Measurements from ENCODE around the gene CCNB1IP1. TPM values are rescaled to one million over a fixed set of nuclear protein-coding genes. Genes with fewer than 3 reads are reported as not detected.
"Not testable (repeated sequence)": the region's sequence is repeated elsewhere in the genome, so short reads cannot be mapped to it uniquely, and the experiment has no call there.

The CCNB1IP1 gene
- total and polyA plus RNA-seq, 8 donors = 17.4 to 55.3 (median 30.9) TPM

DNA sequence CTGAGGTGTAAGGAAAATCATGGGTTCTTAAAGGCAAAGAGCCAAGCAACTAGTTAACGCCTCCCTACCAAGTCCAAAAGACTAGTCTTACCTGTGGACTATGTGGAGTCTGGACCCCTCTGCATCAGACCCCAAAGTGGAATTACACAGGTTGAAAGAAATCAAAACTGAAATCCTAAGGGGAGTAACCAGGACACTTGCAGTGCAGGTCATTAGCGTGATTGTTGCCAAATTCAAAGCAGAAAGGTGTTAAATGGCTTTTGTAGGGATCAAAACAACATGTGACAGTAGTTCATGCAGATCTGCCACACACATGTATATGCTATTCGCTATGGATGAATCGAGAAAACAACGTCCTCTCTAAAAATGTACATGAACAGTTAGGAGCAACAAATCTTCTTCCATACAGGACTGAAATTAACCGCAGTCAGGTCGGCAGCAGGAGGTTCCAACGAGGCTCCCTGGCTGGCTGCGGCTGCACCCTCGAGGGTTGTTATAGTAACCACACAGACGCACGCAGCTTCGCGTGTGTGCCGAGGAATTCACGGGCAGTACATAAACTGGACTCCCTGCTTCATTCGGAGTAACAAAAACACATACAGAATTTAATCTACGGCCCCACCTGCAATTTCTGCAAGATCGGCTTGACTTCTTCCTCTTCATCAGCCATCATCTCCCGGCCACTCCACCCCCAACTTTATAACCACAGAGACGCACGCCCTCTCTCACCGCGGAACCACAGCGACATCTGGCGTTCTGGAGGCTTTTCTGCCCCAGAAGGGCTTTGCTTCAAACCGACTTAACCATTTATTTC is 27.6 kb downstream of the CCNB1IP1 start, which contains the start of gene TTC5:
TSS of gene TTC5 (minus strand) at position 687 of the 814 bp plus-strand sequence. CDS start at position 673, 14 bp downstream.
- peak; percentile 60 for FAIRE-seq
- 0 to 1% methylated on average over 27 of the region's 27 CpGs for WGBS, 2 donors
- peak; percentile 98 to 100 (median 100) for ATAC-seq
- peaks cover 0 to 6% (median 0%) of the 10 kb centered on the region in 3 donors for H3K36me3 ChIP-seq
- DNase-seq = peak; percentile 77 to 90 (median 82)
- H3K4me3 ChIP-seq = peak within 1 kb of the TSS; percentile 26 to 86 (median 59)
- H3K4me1 ChIP-seq = peaks cover 7 to 9% (median 9%) of the 10 kb centered on the region in 3 donors
- H3K27ac ChIP-seq = peak within 1 kb of the TSS in 2 of 4 donors; percentile 35 to 56
- intact Hi-C loops (cut with DNase I) = no loop called here
- H3K9me3 ChIP-seq = no peaks in the 10 kb centered on the region
- TF ChIP-seq, protein P1, sequence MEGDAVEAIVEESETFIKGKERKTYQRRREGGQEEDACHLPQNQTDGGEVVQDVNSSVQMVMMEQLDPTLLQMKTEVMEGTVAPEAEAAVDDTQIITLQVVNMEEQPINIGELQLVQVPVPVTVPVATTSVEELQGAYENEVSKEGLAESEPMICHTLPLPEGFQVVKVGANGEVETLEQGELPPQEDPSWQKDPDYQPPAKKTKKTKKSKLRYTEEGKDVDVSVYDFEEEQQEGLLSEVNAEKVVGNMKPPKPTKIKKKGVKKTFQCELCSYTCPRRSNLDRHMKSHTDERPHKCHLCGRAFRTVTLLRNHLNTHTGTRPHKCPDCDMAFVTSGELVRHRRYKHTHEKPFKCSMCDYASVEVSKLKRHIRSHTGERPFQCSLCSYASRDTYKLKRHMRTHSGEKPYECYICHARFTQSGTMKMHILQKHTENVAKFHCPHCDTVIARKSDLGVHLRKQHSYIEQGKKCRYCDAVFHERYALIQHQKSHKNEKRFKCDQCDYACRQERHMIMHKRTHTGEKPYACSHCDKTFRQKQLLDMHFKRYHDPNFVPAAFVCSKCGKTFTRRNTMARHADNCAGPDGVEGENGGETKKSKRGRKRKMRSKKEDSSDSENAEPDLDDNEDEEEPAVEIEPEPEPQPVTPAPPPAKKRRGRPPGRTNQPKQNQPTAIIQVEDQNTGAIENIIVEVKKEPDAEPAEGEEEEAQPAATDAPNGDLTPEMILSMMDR (IDR thresholded peaks at IDR 0.05) = peak; percentile 65 to 83 (median 78)
- H3K27me3 ChIP-seq = no peaks in the 10 kb centered on the region

DNA sequence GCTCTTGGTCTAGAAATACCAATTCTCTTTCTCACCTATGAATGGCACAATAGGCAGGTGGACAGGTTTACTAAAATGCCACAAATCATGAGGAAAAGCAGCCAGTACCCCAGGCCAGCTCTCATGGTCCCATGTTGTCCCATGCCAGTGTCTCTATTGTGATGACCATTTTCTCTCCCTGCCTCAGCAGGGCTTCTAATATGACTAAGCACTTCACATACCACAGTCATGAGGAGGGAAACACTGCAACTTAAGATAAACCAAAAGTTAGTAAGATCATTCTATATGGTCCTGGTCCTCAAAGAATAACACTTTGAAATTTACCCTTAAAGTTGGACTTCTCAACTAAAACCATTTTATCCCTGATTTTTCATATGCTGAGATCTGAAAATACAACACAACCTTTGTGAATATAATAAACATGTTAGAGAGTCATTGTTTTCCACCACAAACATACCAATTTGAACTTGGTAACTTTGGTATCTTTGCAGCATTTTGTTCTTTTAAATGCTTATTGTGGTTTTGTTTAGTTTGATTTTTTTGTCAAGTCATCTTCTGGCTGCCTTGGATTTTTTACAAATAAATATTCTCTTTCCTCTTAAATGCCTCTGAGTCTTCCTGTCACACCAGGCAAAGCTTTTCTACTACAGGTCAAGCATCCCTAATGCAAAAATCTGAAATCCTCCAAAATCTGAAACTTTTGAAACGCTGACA is 30.9 kb downstream of the CCNB1IP1 start:
- Histone ChIP-seq H3K36me3 (peaks cover 0 to 27% (median 17%) of the 10 kb centered on the region in 3 donors), H3K27me3 (no peaks in the 10 kb centered on the region), H3K9me3 (no peaks in the 10 kb centered on the region), H3K27ac (no peak overlapping the region), H3K4me1 (peaks cover 7 to 9% (median 9%) of the 10 kb centered on the region in 3 donors), H3K4me3 (no peak overlapping the region)
- intact Hi-C loops (cut with DNase I) = no loop called here
- FAIRE-seq (no peak), DNase-seq (no peak), ATAC-seq (no peak)
- TF ChIP-seq, protein P1 (IDR thresholded peaks at IDR 0.05) = no peak
- WGBS, 2 donors = 81 to 83% methylated on average over 1 of the region's 1 CpG

DNA sequence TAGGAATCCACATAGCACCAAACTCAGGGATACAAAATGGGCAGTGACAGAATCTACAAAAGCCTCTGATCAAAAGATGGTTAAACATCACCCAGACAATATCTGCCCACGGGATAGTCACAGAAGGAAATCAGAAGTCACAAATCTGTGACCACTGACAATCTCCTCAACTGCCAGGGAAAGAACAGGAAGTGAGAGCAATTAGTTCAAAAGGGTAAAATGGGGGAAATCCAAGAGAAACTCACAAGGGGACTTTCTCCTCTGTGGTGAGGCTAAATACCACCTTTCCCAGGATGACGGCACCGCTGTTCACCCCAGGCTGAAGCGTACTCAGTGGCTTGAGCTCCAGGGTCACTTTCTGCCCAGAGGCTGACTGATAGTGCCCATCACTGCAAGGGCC is 38.0 kb downstream of the CCNB1IP1 start:
- H3K4me1 ChIP-seq = no peaks in the 10 kb centered on the region
- no peak overlapping the region for H3K27ac ChIP-seq
- H3K36me3 ChIP-seq = peaks cover 0 to 66% (median 21%) of the 10 kb centered on the region in 3 donors
- no peak overlapping the region for H3K4me3 ChIP-seq
- intact Hi-C loops (cut with DNase I) = no loop called here
- ATAC-seq (no peak), DNase-seq (no peak), FAIRE-seq (no peak)
- 82 to 84% methylated on average over 4 of the region's 4 CpGs for WGBS, 2 donors
- H3K27me3 ChIP-seq = no peaks in the 10 kb centered on the region
- TF ChIP-seq, protein P1 (IDR thresholded peaks at IDR 0.05) = no peak
- H3K9me3 ChIP-seq = no peaks in the 10 kb centered on the region

DNA sequence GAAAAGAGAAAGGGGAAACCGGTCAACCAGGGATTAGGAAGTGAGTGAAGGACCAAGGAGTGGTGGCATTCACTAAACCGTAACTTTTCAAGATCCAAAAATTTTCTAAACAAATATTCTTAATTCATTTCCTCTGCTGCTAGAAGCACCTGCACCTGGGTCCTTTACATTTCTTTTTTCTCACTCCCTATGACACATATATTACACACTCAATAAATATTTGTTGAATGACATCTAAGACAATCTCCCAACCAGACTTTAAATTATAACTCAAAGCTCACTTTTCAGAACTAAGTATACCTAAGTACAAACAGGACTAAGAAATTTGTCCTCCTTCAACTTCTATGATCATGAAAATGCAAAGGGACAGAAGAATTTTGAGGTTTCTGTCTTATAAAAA is 38.4 kb downstream of the CCNB1IP1 start:
- H3K27ac ChIP-seq = no peak overlapping the region
- H3K9me3 ChIP-seq = no peaks in the 10 kb centered on the region
- no peak for ATAC-seq
- 87 to 98% methylated on average over 2 of the region's 2 CpGs for WGBS, 2 donors
- DNase-seq = no peak
- TF ChIP-seq, protein P1 (IDR thresholded peaks at IDR 0.05) = no peak
- FAIRE-seq = no peak
- no peaks in the 10 kb centered on the region for H3K27me3 ChIP-seq
- H3K36me3 ChIP-seq = peaks cover 0 to 63% (median 22%) of the 10 kb centered on the region in 3 donors
- intact Hi-C loops (cut with DNase I) = no loop called here
- H3K4me3 ChIP-seq = no peak overlapping the region
- H3K4me1 ChIP-seq = no peaks in the 10 kb centered on the region

DNA sequence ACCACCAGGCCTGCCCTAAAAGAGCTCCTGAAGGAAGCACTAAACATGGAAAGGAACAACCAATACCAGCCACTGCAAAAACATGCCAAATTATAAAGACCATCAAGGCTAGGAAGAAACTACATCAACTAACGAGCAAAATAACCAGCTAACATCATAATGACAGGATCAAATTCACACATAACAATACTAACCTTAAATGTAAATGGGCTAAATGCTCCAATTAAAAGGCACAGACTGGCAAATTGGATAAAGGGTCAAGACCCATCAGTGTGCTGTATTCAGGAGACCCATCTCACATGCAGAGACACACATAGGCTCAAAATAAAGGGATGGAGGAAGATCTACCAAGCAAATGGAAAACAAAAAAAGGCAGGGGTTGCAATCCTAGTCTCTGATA is 51.1 kb downstream of the CCNB1IP1 start:
- not testable (repeated sequence) for FAIRE-seq, ATAC-seq

DNA sequence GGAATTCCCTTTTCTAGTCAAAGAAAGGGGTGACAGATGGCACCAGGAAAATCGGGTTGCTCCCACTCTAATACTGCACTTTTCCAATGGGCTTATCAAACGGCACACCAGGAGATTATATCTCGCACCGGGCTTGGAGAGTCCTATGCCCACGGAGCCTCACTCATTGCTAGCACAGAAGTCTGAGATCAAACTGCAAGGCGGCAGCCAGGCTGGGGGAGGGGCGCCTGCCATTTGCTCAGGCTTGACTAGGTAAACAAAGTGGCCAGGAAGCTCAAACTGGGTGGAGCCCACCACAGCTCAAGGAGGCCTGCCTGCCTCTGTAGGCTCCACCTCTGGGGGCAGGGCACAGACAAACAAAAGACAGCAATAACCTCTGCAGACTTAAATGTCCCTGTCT is 52.8 kb downstream of the CCNB1IP1 start:
- H3K4me3 ChIP-seq; FAIRE-seq; H3K9me3 ChIP-seq; H3K36me3 ChIP-seq; H3K27me3 ChIP-seq; H3K4me1 ChIP-seq; DNase-seq; H3K27ac ChIP-seq; intact Hi-C loops (cut with DNase I); ATAC-seq: not testable (repeated sequence)
- 95 to 97% methylated on average over 7 of the region's 7 CpGs for WGBS, 2 donors

More for the DNA sequence above, 51.1 kb downstream of the CCNB1IP1 start:
- H3K9me3 ChIP-seq; H3K4me3 ChIP-seq; intact Hi-C loops (cut with DNase I); H3K27me3 ChIP-seq; DNase-seq; H3K27ac ChIP-seq; H3K4me1 ChIP-seq; H3K36me3 ChIP-seq: not testable (repeated sequence)
- 100% methylated on average over 1 of the region's 1 CpG for WGBS, 2 donors

Data from pancreas (tissue), 10 donors.